Measurements from ENCODE around the gene BYSL.

GRCh38 chr6:41942067-41942851 is 21.0 kb downstream of the BYSL start:
- no peak for TF ChIP-seq CTCF (IDR thresholded peaks at IDR 0.05)
- no peak for TF ChIP-seq POLR2A (IDR thresholded peaks at IDR 0.05)
